CD14-positive monocyte (primary cell): ENCODE results near the gene FIGNL2. TPM values are rescaled to one million over a fixed set of nuclear protein-coding genes. Genes with fewer than 3 reads are reported as not detected.
A peak's percentile ranks its signal among the peaks of the same experiment; 100 is the strongest.

Experiments
- DNase-seq, 3 donors: peaks; one replicate each; pipeline ENCODE4 v3.0.0-alpha.2; 2011 to 2022
- H2AFZ ChIP-seq: 2 replicates; pipeline ENCODE4 v1.6.0; 2012; ENCODE audit warnings: mild to moderate bottlenecking, low read depth, low read length, inconsistent platforms; ENCODE audit not compliant: insufficient read depth, poor library complexity, severe bottlenecking
- H3K27ac ChIP-seq, 2 donors: 1 replicate in 1 of 2; 2 replicates in 1 of 2; pipeline ENCODE4 v1.5.1; 2012 to 2013; ENCODE audit warnings: low read length in 2 of 2, control low read depth in 1 of 2, inconsistent platforms in 1 of 2, low read depth in 1 of 2, mild to moderate bottlenecking in 1 of 2
- H3K27me3 ChIP-seq, 2 donors: one replicate each; pipeline versions ENCODE4 v1.6.0 to v1.6.1; 2011 to 2013; ENCODE audit warnings: low read length in 2 of 2; ENCODE audit not compliant: control insufficient read depth in 2 of 2, insufficient read depth in 2 of 2
- H3K36me3 ChIP-seq, 2 donors: replicated peaks in 1 of 2; 1 replicate in 1 of 2; 2 replicates in 1 of 2; pipeline versions ENCODE4 v1.5.1 to v1.6.1; 2012 to 2013; ENCODE audit warnings: low read length in 2 of 2, control low read depth in 1 of 2, inconsistent platforms in 1 of 2, mild to moderate bottlenecking in 1 of 2; ENCODE audit not compliant: insufficient read depth in 2 of 2, control insufficient read depth in 1 of 2
- H3K4me1 ChIP-seq, 2 donors: 1 replicate in 1 of 2; 2 replicates in 1 of 2; pipeline versions ENCODE4 v1.5.1 to v1.6.1; 2012 to 2013; ENCODE audit warnings: low read length in 2 of 2, control low read depth in 1 of 2, inconsistent platforms in 1 of 2, mild to moderate bottlenecking in 1 of 2, moderate library complexity in 1 of 2; ENCODE audit not compliant: insufficient read depth in 2 of 2, control insufficient read depth in 1 of 2
- H3K4me2 ChIP-seq: replicated peaks from 2 replicates; pipeline ENCODE3; 2012; ENCODE audit warnings: low read length, moderate library complexity, mild to moderate bottlenecking; ENCODE audit not compliant: poor library complexity, severe bottlenecking; ENCODE audit errors: extremely low read depth
- H3K4me3 ChIP-seq, 3 experiments: fragments of 200-600 bp in 1 of 3; sonication (generic) in 1 of 3; replicated peaks in 1 of 3; 1 replicate in 2 of 3; 2 replicates in 1 of 3; pipeline ENCODE4 v1.5.1; 2011 to 2013; ENCODE audit warnings: low read length in 3 of 3, mild to moderate bottlenecking in 3 of 3, control low read depth in 2 of 3, low read depth in 2 of 3, inconsistent platforms in 1 of 3, moderate library complexity in 1 of 3
- H3K79me2 ChIP-seq: 2 replicates; pipeline ENCODE4 v1.6.0; 2012; ENCODE audit warnings: mild to moderate bottlenecking, control low read depth, inconsistent platforms, low read length, moderate library complexity; ENCODE audit not compliant: insufficient read depth
- H3K9ac ChIP-seq: 2 replicates; pipeline ENCODE4 v1.6.0; 2017; ENCODE audit warnings: low read length, mild to moderate bottlenecking; ENCODE audit not compliant: insufficient read depth, poor library complexity, severe bottlenecking
- H3K9me3 ChIP-seq, 2 donors: replicated peaks in 1 of 2; 1 replicate in 1 of 2; 2 replicates in 1 of 2; pipeline versions ENCODE4 v1.5.1 to v1.6.1; 2012 to 2013; ENCODE audit warnings: low read length in 2 of 2, control low read depth in 1 of 2; ENCODE audit not compliant: control insufficient read depth in 1 of 2, insufficient read depth in 1 of 2
- H4K20me1 ChIP-seq: 2 replicates; pipeline ENCODE4 v1.6.0; 2012; ENCODE audit warnings: mild to moderate bottlenecking, low read length, control low read depth, moderate library complexity; ENCODE audit not compliant: insufficient read depth
- H3K27ac Mint-ChIP-seq, 7 donors: one replicate each; pipeline ENCODE4 v1.8.0; 2020; ENCODE audit warnings: mild to moderate bottlenecking in 7 of 7, mixed read lengths in 7 of 7, moderate library complexity in 6 of 7, inconsistent platforms in 2 of 7
- H3K27me3 Mint-ChIP-seq, 3 donors: one replicate each; pipeline ENCODE4 v1.8.0; 2021 to 2022; ENCODE audit warnings: low read depth in 3 of 3, mild to moderate bottlenecking in 3 of 3, mixed read lengths in 3 of 3, moderate library complexity in 3 of 3, inconsistent platforms in 1 of 3
- H3K36me3 Mint-ChIP-seq, 2 donors: one replicate each; pipeline ENCODE4 v1.8.0; 2020; ENCODE audit warnings: mixed read lengths in 2 of 2, inconsistent platforms in 1 of 2, mild to moderate bottlenecking in 1 of 2
- H3K4me1 Mint-ChIP-seq: one replicate; pipeline ENCODE4 v1.8.0; 2020; ENCODE audit warnings: mild to moderate bottlenecking, mixed read lengths
- H3K4me3 Mint-ChIP-seq, 2 donors: one replicate each; pipeline ENCODE4 v1.8.0; 2020; ENCODE audit warnings: mild to moderate bottlenecking in 2 of 2, mixed read lengths in 2 of 2, moderate library complexity in 1 of 2
- H3K9me3 Mint-ChIP-seq, 7 donors: one replicate each; pipeline ENCODE4 v1.8.0; 2020 to 2022; ENCODE audit warnings: mixed read lengths in 7 of 7, mild to moderate bottlenecking in 6 of 7, moderate library complexity in 6 of 7, inconsistent platforms in 2 of 7
- WGBS: methylation state at CpG from one replicate; pipeline ENCODE4 v1.1.5; 2013; ENCODE audit warnings: missing lambda C conversion rate; ENCODE audit not compliant: insufficient coverage; 5-methylcytosine and 5-hydroxymethylcytosine counted together
- intact Hi-C, 2 donors: fragments of 100-400 bp; cut with micrococcal nuclease; formaldehyde crosslinking; loops; one replicate each; pipeline versions ENCODE4 v1.15.0 to v1.15.1; 2023
- polyA plus RNA-seq, 3 donors: library from polyadenylated mRNA; depleted of rRNA in 1 of 3; unstranded in 2 of 3; stranded (reverse) in 1 of 3; fragments of 300-500 nt in 2 of 3; fragments of >200 nt in 1 of 3; fragmentation: Illumina TruSeq in 2 of 3; gene quantifications; 1 replicate in 2 of 3; 2 replicates in 1 of 3; pipeline ENCODE4 v1.2.3, GENCODE V29; 2012 to 2021
- TF ChIP-seq, protein P1 (sequence below): fragments of 200-600 bp; IDR thresholded peaks from one replicate; pipeline ENCODE4 v1.8.0; 2022; ENCODE audit warnings: antibody characterized with exemption, mild to moderate bottlenecking

FIGNL2 gene
- polyA plus RNA-seq, 3 donors: 0.06 to 0.52 TPM; not detected in 1

DNA sequence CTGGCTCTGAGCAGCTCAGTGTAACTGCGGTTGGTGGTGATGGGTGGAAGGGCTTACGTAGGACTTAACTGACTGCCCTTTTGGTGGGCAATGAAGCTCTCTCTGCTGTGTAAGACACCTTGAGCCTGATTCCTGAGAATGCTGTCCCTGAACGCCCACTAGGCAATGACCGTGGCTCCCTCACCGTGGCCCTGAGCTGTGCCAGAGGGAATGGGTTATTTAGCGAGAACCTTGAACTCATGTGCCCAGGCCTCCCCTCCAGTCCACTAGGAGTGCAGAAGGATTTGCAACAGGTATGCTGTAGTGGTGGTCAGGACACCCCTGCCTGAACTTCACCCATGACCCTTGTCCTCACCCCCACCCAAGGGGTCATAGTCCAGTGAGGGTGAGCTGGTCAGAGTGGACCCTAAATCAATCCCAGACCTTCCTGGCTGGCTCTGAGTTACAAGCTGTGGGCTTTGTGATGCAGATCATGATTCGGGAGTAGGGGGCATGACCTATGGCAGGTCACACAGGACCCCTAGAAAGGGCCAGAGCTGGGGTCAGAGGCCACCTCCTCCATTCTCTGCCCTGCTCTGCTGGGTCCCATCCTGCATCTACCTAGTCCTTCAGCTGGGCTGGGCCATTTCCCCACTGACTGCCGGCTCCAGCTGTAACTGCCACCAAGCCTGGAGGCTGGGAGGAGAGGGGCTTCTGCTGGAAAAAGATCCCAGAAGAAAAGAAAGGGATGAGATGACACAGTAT lies 24.9 kb upstream of the FIGNL2 start:
- Mint-ChIP-seq H3K4me1 (peaks cover 58% of the 10 kb centered on the region), H3K4me3 (no peak overlapping the region), H3K27ac (peak overlapping the region in 1 of 7 donors; percentile 50), H3K27me3 (peaks cover 6 to 19% (median 17%) of the 10 kb centered on the region in 3 donors), H3K36me3 (peaks cover 6 to 7% of the 10 kb centered on the region in 2 donors), H3K9me3 (peaks cover 0 to 3% (median 0%) of the 10 kb centered on the region in 7 donors)
- Histone ChIP-seq H2AFZ (no peak overlapping the region), H3K27me3 (peaks cover 0 to 12% of the 10 kb centered on the region in 2 donors), H3K4me3 (no peak overlapping the region), H3K9ac (no peak overlapping the region), H3K9me3 (no peaks in the 10 kb centered on the region), H3K79me2 (no peaks in the 10 kb centered on the region), H4K20me1 (no peaks in the 10 kb centered on the region), H3K36me3 (no peaks in the 10 kb centered on the region), H3K27ac (no peak overlapping the region), H3K4me1 (peaks cover 50 to 52% of the 10 kb centered on the region in 2 donors), H3K4me2 (no peak overlapping the region)
- TF ChIP-seq, protein P1, sequence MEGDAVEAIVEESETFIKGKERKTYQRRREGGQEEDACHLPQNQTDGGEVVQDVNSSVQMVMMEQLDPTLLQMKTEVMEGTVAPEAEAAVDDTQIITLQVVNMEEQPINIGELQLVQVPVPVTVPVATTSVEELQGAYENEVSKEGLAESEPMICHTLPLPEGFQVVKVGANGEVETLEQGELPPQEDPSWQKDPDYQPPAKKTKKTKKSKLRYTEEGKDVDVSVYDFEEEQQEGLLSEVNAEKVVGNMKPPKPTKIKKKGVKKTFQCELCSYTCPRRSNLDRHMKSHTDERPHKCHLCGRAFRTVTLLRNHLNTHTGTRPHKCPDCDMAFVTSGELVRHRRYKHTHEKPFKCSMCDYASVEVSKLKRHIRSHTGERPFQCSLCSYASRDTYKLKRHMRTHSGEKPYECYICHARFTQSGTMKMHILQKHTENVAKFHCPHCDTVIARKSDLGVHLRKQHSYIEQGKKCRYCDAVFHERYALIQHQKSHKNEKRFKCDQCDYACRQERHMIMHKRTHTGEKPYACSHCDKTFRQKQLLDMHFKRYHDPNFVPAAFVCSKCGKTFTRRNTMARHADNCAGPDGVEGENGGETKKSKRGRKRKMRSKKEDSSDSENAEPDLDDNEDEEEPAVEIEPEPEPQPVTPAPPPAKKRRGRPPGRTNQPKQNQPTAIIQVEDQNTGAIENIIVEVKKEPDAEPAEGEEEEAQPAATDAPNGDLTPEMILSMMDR: no peak
- WGBS: 100% methylated on average over 2 of the region's 8 CpGs
- DNase-seq: no peak
- intact Hi-C loops: loop anchor here (5.0 to 10.0 kb wide), 3 partner anchors 51 to 449 kb away; partner anchors contain the start of gene SLC4A8 (in 1 of the 2)

DNA sequence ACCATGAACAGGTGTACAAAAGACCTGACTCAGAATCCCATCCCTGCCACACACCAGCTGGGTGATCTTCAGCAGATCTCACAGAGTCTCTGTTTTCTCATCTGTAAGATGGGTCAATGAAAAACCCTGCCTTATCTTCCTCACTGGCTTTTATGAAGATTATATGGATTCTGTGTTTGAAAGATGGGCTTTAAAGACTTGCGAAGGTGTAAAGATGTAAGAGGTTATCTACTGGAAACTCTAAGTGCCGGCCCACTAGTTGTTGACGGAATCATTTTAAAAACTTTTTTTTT lies 24.1 kb upstream of the FIGNL2 start:
- Mint-ChIP-seq H3K36me3 (peaks cover 11 to 12% of the 10 kb centered on the region in 2 donors), H3K9me3 (peaks cover 0 to 4% (median 0%) of the 10 kb centered on the region in 7 donors), H3K4me3 (no peak overlapping the region), H3K4me1 (peaks cover 65% of the 10 kb centered on the region), H3K27me3 (peaks cover 12 to 27% (median 22%) of the 10 kb centered on the region in 3 donors), H3K27ac (peak overlapping the region in 1 of 7 donors; percentile 45)
- Histone ChIP-seq H3K27me3 (peaks cover 0 to 18% of the 10 kb centered on the region in 2 donors), H2AFZ (no peak overlapping the region), H3K79me2 (no peaks in the 10 kb centered on the region), H3K9me3 (no peaks in the 10 kb centered on the region), H3K9ac (no peak overlapping the region), H3K27ac (no peak overlapping the region), H3K36me3 (no peaks in the 10 kb centered on the region), H4K20me1 (no peaks in the 10 kb centered on the region), H3K4me1 (peaks cover 53 to 60% of the 10 kb centered on the region in 2 donors), H3K4me2 (no peak overlapping the region), H3K4me3 (no peak overlapping the region)
- TF ChIP-seq, protein P1: no peak
- no peak for DNase-seq
- intact Hi-C loops: loop anchor here (5.0 to 10.0 kb wide), 3 partner anchors 50 to 448 kb away; partner anchors contain the start of gene SLC4A8 (in 1 of the 2)
- no CpG with 5 or more reads among the region's 3 CpGs for WGBS
